ENCODE measurements around the gene NKX1-2. TPM values are rescaled to one million over a fixed set of nuclear protein-coding genes. Genes with fewer than 3 reads are reported as not detected.

NKX1-2 gene
- total and polyA plus RNA-seq, 2 of the 8 experiments (the other 6 are each of a cell fraction or from before 2014, with no cell fraction given) = 12.7 to 34.9 TPM

GRCh38 chr10:124460144-124460543, 10.3 kb upstream of the NKX1-2 start:
- Histone ChIP-seq H4K91ac (replicated peaks; ENCODE audit: insufficient read length, low read length) (peak overlapping the region; percentile 61), H3K56ac (replicated peaks; ENCODE audit: insufficient read length, low read depth, low read length) (no peak overlapping the region), H3K9ac (replicated peaks in 1 of 4; ENCODE audit: extremely low read depth in 1 of 4, low read depth in 3 of 4, low read length in 3 of 4) (no peak overlapping the region), H2BK12ac (ENCODE audit: low read depth, low read length) (peak overlapping the region; percentile 78; the same call in 1 of the 2 replicates), H3K4me2 (ENCODE audit: insufficient read depth in 1 of 2, low read depth in 2 of 2, low read length in 2 of 2) (no peak overlapping the region), H4K8ac (ENCODE audit: extremely low read depth, insufficient read depth, low read length) (no peak overlapping the region), H3K27me3 (replicated peaks in 1 of 4; ENCODE audit: control insufficient read depth in 3 of 4, extremely low read depth in 1 of 4, insufficient read depth in 3 of 4, low read length in 3 of 4) (peaks cover 0 to 3% (median 0%) of the 10 kb centered on the region in 4 experiments; a peak in 2 of 7 replicates), H2AK5ac (ENCODE audit: low read depth, low read length) (peak overlapping the region; percentile 94; the same call in 1 of the 2 replicates), H2BK5ac (ENCODE audit: low read depth, low read length) (peak overlapping the region; percentile 35; the same call in 1 of the 2 replicates), H3K9me3 (ENCODE audit: insufficient read depth in 2 of 2, low read depth in 1 of 2, low read length in 1 of 2) (no peaks in the 10 kb centered on the region), H3K79me2 (ENCODE audit: control insufficient read depth in 1 of 2, insufficient read depth in 2 of 2, low read length in 2 of 2) (no peaks in the 10 kb centered on the region), H3K27ac (ENCODE audit: low read depth, low read length) (no peak overlapping the region), H3K4ac (replicated peaks; ENCODE audit: insufficient read length, low read depth, low read length) (peak overlapping the region; percentile 84), H3K79me1 (ENCODE audit: low read depth, low read length) (no peaks in the 10 kb centered on the region), H3K23ac (ENCODE audit: insufficient read length) (no peak overlapping the region), H3K4me1 (replicated peaks in 1 of 4; ENCODE audit: control insufficient read depth in 3 of 4, insufficient read depth in 4 of 4, low read length in 3 of 4) (peaks cover 8 to 28% (median 20%) of the 10 kb centered on the region in 4 experiments), H3K4me3 (ENCODE audit: extremely low read depth in 1 of 4, insufficient read depth in 2 of 4, low read depth in 3 of 4, low read length in 4 of 4) (no peak overlapping the region), H4K5ac (ENCODE audit: insufficient read length, low read depth, low read length) (no peak overlapping the region), H2BK15ac (ENCODE audit: low read length) (peak overlapping the region; percentile 95), H3K18ac (ENCODE audit: extremely low read depth, low read length) (no peak overlapping the region), H3K36me3 (ENCODE audit: control insufficient read depth in 2 of 4, insufficient read depth in 4 of 4, low read length in 3 of 4) (no peaks in the 10 kb centered on the region), H3K14ac (ENCODE audit: insufficient read length) (no peak overlapping the region), H4K20me1 (replicated peaks in 1 of 2; ENCODE audit: control insufficient read depth in 1 of 2, insufficient read depth in 2 of 2, low read length in 2 of 2) (peaks cover 0 to 4% of the 10 kb centered on the region in 2 experiments), H2BK20ac (ENCODE audit: low read length) (peak overlapping the region; percentile 51; the same call in 1 of the 2 replicates), H2BK120ac (replicated peaks; ENCODE audit: low read depth, low read length) (no peak overlapping the region), H3K23me2 (ENCODE audit: low read depth, low read length) (peaks cover 5% of the 10 kb centered on the region), H2AFZ (ENCODE audit: low read length) (no peak overlapping the region)
- DNase-seq (ENCODE audit: low read depth in 1 of 2, low spot score in 2 of 2) = no peak
- TF ChIP-seq HDAC2 (IDR thresholded peaks at IDR 0.05; ENCODE audit: borderline replicate concordance in 1 of 2, low read depth in 2 of 2, low read length in 2 of 2) (no peak), TAF1 (IDR thresholded peaks at IDR 0.05; ENCODE audit: low read depth, low read length) (no peak), RXRA (IDR thresholded peaks at IDR 0.05; ENCODE audit: insufficient read depth, low read depth, low read length) (no peak), BACH1 (IDR thresholded peaks at IDR 0.05; ENCODE audit: low read length) (no peak), RBBP5 (IDR thresholded peaks at IDR 0.05; ENCODE audit: borderline replicate concordance, low read depth, low read length) (no peak), PHF8 (conservative IDR thresholded peaks at IDR 0.05; ENCODE audit: low read depth, low read length) (no peak)
- POLR2A ChIA-PET (ENCODE audit: partially characterized antibody) = interaction anchor here (0.8 to 5.4 kb wide), 2 partner anchors 9 to 10 kb away, joined by 3 to 36 read pairs; partner anchors contain the start of gene NKX1-2
- CTCF ChIA-PET (ENCODE audit: partially characterized antibody) = interaction anchor here (0.6 to 2.9 kb wide), 6 partner anchors 11 to 73 kb away, joined by 3 to 14 read pairs (median 4); partner anchors contain the start of gene NKX1-2
- 92% methylated on average over 5 of the region's 5 CpGs; no CpG with 5 or more reads in 1 of the 2 experiments for WGBS, 2 experiments (ENCODE audit: extremely low coverage in 1 of 2, insufficient coverage in 1 of 2, insufficient read length in 1 of 2, insufficient replicate concordance in 2 of 2, low coverage in 1 of 2, low lambda C conversion rate in 2 of 2, missing lambda C conversion rate in 1 of 2)
- no peak for FAIRE-seq

Measured in H1 (cell line).